Stimulated activated CD4-positive, alpha-beta T cell treated with anti-CD3 and anti-CD28 coated beads, Interleukin-4, amount 100 ng/mL, for 24 hours (primary cell): ENCODE data around the gene MCC.

Source experiments
- DNase-seq: peaks from one replicate; pipeline ENCODE4 v3.0.0-alpha.2; 2020

MCC gene

DNA sequence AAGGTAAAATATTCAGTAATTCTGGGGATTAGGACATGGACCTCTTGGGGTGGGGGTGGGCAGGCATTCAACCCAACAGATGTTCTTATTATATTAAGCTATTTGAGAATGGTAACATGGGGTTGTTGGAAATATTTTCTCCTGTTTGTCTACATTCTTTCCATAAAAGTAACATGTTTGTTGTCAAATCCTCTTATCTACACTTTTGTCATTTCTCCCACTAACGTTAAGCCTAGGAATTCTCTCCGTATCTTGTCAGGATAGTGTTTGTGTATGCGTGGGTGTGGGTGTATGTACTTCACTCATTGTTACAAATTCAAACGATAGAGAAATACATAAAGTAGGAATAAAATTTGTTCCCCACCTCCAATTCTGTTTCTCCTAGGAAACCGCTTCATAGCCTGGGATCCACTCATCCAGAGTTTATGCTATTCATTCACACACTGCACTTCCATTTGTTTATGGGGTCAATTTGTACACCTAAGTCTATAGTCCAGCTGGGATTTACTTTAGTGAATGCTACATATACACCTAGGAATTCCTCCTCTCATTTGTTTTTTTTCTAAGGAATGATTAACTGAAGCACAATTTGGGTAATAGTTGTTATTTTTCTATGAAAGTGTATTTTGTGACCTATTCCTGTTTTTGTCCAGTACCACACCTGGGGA lies 294.8 kb downstream of the MCC start:
- no peak for DNase-seq

DNA sequence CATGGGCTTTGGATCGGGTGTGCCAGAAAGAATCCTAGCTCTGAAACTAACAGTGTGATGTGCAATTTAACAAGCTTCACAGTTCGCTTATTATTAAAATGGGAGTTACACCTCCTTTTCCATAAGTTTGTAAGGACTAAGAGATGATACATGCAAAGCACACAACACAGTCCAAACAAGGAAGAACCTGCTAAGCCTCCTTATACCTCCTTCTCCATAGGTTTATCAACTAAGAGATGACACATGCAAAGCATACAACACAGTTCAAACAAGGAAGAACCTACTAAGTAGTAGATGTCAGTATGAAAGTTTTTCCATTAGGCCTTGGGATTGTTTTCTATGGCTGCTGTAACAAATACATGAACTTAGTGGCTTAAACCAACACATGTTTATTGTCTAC lies 295.7 kb downstream of the MCC start:
- DNase-seq: no peak

DNA sequence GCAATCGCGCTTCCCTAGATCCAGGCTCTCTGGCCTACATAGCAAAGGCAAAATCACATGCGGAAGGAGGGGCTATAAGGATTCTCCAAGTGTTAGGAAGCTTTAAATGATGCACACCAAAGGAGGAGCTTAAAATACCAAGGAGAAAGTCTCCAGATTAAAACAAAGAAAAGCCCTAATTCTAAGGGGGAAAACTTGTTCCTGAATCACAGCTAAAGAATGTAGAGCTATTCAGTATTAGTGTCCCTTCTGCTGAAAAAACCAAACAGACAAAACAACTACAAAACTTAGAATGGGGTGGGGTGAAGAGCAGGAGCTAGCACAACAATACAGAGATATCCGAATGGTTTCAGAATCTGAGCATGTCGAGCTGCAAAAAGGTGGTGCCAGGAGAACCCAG lies 297.9 kb downstream of the MCC start:
- no peak for DNase-seq

DNA sequence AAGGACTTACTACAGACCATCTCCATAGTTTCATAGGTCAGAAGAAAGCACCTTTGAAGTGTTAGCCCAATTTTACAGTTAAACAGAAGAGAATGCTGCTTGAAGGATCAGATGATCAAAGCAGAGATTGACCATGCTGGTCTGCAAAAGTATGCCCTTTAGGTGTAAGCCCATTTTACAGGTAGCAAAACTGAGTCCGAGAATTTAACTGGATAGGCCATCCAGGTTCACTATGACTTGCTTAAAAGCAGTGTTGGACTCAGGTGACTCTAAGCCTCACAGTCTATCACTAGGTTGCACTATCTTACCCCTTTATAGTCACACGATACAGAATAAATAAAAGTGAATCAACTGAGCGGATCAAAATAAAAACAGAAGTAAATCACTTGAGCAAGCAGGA lies 299.0 kb downstream of the MCC start:
- no peak for DNase-seq

DNA sequence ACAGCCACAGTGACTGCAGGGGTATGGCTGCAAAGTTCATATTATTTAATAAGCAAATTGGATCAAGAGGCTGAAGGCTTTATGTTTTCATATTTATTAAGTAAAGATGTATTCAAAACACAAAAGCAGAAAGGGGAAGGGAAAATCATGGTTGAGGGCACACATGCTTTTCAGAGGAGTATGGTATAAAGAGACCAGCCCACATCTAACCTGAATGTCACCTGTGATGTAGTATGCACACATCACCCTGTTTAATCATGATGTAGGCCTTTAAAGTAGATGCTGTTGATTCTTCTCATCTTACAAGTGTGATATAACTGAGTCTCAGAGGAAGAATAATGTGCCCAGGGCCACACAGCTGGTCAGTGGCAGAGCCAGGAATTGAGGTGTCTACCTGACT lies 299.8 kb downstream of the MCC start:
- no peak for DNase-seq

DNA sequence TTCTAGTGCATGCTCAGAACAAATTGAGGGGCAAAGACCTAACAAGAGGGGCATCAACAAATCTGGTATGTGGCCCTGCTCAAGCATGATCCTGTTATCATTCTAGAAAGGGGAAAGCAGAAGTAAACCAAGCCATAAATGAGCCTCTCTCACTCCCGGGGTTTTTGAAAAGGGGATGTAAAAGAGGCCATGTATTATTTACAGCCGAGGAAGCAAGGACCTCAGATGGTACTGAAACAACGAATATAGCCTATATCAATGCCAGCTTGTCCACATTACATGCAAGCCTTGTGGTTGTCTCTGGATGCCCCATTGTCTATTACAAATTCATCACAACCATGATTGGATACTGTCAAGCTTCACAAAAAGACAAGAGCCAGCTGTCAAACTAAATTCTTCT lies 300.3 kb downstream of the MCC start:
- DNase-seq: no peak

DNA sequence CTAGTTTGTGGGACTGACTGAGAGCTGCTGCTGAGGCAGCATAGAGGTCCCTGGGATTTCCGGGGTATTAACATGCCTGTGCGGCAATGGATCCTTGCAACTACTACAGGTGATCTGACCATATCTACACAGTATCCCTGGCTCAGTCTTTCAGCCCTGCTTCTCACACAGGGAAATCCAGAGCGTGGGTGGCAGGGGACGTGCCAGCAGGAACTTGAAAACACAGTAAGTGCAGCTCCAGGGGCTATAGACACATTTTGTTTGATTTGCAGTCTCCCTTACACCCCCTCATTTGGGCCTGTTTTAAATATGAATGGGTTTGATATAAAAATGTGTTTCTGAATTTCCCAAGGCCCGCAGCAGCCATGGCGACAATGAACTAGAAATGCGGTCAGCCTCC lies 302.2 kb downstream of the MCC start:
- no peak for DNase-seq

DNA sequence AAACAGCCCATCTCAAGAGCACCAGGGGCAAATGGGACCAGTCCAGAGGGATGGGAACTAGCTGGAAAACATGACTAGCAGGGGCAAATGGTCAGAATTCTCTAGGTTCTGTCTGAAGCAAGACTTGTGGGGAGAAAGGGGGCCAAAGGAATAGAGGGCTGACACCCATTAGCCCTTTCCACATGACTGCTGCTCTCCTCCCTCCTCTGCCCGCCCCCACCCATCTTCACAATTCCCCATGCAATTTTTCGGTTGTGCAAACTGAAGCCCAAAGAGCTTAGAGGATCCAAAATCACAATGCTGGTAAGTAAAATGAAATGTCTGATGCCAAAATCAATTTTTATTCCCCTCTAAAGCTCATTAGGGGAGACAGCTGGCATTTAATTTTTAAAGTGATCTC lies 304.6 kb downstream of the MCC start:
- DNase-seq: no peak

DNA sequence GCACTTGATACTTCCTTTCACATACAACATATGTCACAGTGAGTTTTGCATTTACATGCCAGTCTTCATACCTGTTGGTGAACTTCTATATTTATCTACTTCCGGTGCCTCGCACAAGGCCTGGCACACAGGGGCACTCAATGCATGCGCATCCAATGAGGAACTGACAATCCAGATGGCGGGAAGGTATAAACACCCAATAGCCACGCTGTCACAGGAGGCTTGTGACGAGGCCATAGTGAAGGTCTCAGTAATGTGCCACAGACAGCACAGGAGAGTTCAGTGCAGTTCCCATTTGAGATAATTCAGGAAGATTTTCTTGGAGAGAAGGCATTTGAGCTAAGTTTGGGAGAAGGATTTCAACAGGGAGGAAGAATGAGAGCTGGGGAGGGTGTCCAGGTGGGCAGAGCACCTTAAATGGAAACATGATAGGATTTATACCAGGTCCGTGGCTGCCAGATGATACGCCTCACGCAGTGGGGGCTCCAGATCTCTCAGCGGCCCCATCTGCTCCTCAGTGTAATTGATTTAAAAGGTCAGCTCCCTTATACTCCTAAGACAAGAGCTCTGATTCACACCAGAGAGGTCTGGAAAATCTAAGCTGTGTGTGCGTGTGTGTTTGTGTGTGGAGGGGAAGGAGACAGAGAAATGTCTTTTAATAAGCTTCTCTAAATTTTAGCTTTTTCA lies 305.5 kb downstream of the MCC start:
- DNase-seq: no peak

DNA sequence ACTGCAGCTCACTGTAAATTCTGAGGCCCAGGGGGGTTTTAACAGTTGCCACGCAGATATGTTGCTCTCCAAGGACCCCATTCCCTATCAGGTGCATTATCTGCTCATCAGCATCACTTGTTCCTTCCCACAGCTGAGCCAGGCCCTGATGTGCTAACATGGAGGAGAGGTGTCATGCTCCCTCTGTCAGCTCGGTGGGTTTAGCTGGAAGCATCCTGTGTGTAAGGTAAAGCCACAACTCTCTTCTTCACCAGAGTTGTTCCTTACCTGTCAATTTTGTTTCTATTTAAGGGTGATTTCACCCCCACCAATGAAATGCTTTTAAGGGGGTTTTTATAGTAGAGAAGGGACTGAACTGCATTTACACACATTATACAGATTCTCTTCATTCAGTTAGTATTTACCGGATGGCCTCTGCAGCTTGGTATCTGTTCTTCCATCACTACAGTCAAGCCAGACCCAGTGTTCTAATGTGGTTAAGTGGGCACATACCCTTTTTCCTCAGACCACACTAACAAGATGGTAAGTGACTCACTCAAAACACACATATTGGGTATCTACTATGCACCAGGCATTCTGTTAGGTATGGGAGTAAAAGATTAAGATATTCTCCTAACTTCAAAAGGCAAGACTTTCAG lies 306.3 kb downstream of the MCC start:
- no peak for DNase-seq

DNA sequence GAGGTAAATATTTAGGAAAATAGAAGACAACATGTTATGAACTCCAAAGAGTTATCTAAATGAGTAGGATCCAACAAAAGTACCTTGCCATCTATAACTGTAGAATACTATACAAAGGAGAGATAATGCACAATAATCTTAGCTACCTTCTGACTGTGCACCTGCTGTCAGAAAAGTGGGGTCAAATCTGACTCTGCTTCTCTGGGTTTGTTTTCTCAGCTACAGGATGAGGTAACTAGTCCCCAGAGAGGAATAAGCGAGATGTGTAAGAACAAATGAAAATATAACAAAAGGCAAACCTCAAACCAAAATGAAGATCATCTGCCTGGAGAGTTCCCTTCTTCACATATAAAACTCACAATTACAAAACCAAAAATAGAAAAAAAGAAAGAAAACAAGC lies 306.8 kb downstream of the MCC start:
- DNase-seq: no peak

DNA sequence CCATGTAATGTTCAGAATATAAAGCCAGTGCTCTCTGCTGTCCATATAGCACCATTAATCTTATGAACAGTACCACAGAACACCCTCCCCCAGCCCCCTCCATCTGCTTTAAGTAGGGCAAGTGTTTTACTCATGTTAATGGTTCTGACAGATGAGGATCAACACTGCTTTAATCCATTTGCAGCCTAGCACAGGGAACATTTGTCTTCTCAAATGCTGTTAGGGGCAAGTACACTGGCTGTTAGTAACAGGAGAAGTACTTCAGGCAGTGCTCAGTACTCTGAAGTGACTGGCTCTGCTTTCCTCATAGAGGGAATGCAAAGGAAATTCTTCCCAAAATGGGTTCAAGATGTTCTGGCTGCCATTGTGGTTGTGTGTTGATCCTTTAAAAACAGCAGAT lies 309.1 kb downstream of the MCC start:
- no peak for DNase-seq

DNA sequence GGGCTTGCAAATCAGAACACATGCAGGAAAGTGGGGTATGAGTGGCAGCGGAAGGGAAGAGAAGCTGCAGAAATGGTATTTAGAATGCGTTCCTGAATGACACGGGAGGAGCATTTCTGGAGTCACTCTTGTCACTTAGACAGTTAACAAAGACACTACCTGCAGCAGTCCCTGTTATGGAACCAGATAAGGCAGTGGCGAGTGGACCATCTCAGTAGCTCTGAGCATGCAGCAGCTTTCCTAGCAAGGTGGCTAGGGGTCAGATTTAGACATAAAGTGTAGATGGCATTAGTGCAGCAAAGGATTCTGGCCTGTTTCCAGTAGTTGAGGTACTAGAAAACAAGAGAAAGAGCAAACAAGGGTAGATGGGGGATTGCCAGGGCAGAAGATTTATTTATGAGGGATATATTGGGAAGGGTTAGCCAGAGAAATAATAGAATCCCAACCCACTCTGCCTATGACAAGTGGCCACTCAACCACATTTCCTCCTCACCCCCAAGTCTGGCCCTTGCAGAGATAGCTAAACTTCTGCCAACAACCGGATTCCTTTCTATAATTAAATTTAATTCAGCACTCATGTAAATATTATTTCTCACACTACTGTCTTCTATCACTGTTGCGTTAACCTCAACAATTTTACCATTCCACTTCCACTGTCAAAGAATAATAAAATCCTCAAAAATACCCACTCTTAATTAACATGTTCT lies 310.0 kb downstream of the MCC start:
- no peak for DNase-seq

DNA sequence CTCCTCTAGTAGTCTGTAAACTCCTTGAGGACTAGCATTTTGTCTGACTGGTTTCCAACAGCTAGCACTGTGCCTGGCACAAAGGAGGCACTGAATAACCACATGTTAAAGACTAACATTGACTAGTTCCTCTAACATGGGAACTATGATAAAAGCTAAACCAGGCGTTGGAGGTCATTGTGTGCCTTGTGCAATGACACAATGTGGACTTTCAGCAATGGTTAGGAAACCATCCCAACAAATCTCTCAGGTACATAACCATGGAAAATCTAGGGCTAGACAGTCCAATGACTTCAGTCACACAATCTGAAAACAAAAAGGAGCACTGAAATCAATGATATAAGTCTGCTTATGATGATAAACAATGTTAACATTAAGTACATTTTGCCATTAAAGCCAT lies 311.0 kb downstream of the MCC start:
- DNase-seq: no peak

DNA sequence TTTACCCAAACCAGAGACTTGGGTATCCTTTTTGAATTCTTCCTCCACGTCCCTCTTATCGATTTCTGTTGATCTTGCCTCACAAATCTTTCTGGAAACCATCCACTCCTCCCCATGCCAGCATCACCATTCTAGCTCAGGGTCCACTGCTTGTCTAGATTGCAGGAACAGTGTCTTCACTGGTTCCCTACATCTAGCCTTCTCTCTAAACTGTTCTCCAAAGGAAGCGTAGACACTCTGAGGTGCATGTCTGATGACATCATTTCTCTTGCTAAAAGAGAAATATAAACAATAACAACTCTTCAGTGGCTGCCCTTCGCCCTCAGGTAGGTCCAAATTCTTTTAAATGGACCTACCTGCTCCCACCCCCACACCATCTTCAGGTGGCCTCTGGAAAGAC lies 311.5 kb downstream of the MCC start:
- no peak for DNase-seq

DNA sequence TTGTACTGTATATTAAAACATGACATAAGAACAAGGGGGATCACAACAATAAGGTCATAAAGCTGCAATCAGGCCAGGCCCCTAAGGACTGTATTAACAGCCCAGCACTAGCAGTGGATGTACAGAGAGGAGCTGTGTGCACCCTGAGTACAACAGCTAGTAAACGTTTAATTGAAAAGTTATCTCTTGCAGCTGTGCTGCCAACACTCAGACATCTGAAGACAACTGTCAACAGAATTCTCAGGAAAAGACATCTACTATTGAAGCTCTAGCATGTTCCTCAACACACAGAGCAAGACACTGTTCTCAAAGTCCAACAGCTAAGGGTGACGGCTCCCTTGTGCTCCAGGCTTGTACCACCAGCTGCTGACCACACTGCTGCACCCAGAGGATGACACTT lies 312.1 kb downstream of the MCC start:
- no peak for DNase-seq

DNA sequence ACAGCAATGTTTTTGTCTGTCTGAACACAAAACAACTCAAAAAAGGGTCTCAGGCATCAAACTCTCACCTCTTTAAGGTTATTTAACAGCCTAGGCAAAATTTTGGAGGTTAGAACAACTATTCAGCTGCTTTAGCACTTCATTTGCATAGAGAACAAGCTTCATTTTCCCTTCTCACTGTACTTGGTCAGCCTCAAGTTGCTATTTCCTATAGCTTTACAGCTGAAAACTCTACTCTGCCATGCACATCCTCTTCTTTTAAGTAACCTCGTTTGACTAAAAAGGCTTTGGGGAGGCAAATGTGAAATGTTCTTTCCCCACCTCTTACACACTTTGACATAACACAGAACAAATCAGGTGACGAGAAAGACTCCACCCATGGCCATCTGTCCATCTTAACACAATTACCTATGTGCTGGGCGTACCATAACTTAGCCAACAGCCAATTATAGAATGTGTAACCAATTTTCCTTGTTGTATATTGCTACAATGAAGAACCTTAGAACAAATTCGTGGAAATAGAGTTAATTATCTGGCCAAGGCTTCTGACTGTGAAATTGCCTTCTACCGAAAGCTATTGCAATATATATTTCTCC lies 315.9 kb downstream of the MCC start:
- DNase-seq: no peak

DNA sequence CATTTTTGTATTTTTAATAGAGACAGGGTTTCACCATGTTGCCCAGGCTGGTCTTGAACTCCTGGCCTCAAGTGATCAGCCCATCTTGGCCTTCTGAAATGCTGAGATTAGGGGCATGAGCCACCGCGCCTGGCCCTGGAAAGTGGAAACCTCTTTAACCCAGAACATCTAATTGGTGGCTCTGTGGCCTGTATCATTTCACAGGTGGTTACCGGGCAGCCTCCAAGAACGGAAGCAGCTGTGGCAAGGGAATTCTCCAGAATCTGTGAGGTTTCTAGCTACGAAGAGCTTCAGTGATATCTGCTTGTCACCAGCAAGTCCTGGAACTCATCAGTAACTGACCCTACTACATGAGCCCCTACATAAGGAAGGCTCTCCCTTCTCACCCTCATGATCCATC lies 316.7 kb downstream of the MCC start:
- DNase-seq: no peak

DNA sequence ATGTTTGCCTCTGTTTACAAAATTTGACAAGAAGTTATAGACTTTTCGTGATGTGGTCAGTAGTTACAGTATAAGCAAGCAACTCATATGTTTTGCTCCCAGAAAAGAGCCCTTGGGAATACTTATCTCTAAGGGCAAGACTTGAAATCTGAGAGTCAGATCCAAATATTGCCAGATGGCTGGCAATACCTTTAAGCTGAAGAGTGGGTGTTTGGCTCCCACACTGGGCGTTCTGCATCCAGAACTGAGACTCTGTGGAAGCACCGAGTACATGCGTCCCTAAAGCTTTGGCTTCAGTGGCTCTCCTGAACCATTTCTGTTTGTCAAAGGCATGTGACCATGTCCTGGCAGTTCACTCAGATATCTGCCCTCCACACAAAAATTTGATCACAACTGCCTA lies 317.5 kb downstream of the MCC start:
- DNase-seq: no peak

DNA sequence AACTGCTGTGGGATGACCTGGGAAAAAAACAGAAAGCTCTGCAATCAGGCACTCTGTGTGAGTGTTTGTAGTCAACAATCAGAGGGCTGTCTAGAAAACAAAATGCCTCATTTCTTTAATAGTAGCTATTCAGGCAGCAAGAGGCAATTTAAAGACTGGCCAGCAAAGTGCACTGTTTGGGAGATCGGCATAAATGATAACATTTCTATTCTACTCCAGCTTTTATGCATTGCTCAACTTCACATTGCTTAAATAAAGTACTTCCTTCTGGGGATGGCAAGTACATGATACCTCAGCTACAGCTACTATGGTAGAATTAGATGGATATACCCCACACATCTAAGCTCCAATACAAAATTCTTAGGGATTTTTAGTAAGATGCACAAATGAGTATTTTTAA lies 318.5 kb downstream of the MCC start:
- no peak for DNase-seq

DNA sequence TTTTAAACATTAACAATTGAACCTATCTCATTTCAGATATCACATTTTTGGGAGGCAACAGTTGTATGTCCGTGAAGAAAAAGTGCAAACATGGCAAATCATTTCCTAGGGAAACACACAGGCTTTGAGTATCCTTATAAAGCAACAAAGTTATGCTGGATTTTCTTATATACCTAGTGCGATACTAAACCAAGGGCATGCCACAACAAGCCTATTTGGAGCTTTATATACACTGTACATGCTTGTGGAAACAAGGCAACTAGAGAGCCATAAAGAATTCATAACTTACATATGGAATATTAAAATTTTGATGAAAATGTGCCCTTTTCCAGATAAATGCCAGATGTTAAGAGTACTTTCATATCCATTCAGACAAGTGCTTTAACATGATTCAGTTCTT lies 320.3 kb downstream of the MCC start:
- no peak for DNase-seq

DNA sequence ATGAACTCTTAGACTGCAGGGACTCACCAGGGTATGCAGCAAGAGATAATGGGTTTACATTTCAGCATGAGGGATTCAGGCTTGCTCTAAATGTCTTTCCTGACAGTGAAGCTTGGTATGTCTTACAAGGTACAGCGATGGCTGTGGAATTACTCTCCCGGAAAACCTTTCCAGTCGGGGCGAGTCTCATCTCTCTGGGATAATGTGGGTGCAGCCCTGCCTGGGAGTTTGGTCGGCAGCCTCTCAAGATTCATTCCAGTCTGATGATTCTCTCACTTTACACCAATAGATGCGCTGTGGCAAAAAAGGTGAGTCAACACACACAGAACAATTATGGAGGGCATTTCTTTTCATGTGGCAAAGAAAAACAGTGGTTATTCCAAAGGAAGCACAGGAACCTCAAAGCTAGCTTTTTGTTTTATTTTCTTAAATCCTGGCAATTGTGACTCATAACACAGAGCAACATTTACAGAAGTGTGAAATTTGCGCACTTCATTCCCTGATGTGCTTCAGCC lies 321.3 kb downstream of the MCC start:
- DNase-seq: no peak

DNA sequence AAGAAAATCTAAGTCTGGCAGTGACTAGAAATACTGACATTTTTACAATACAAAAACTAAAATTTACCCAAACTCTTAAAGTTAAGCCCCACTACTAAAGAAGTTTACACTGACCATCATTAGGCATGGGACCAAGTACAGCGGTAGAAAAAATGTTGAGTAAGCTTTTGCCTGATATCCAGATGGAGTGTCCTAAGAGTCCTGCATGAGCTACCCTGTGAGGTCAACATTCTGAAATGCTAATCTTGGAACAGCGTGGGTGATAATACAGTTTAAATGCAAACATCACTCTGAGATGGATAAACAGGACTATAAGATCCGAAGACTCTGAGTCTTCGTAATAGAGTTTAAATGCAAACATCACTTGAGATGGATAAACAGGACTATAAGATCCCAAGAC lies 322.0 kb downstream of the MCC start:
- DNase-seq: no peak
